Measurements from ENCODE around the gene WSB1.

DNA sequence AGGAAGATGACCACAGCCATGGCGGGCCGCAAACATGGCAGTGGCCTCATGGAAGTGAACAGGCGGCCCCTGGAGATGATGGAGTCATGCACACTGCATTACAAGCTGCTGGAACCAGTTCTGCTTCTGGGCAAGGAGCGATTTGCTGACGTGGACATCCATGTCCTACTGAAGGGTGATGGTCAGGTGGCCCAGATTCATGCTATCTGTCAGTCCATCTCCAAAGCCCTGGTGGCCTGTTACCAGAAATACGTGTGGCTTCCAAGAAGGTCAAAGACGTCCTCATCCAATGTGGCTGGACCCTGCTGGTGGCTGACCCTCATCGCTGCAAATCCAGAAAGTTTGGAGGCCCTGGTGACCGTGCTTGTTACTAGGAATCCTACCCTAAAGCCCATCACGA is 13.4 kb upstream of the WSB1 start:
- TF ChIP-seq, protein P1, sequence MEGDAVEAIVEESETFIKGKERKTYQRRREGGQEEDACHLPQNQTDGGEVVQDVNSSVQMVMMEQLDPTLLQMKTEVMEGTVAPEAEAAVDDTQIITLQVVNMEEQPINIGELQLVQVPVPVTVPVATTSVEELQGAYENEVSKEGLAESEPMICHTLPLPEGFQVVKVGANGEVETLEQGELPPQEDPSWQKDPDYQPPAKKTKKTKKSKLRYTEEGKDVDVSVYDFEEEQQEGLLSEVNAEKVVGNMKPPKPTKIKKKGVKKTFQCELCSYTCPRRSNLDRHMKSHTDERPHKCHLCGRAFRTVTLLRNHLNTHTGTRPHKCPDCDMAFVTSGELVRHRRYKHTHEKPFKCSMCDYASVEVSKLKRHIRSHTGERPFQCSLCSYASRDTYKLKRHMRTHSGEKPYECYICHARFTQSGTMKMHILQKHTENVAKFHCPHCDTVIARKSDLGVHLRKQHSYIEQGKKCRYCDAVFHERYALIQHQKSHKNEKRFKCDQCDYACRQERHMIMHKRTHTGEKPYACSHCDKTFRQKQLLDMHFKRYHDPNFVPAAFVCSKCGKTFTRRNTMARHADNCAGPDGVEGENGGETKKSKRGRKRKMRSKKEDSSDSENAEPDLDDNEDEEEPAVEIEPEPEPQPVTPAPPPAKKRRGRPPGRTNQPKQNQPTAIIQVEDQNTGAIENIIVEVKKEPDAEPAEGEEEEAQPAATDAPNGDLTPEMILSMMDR (IDR thresholded peaks at IDR 0.05) = no peak
- TF ChIP-seq POLR2A (IDR thresholded peaks at IDR 0.05; ENCODE audit: low read length) = no peak
